Caco-2 (cell line): ENCODE measurements around the gene HDGFL1. TPM values are rescaled to one million over a fixed set of nuclear protein-coding genes. Genes with fewer than 3 reads are reported as not detected.

Source experiments
- BruUV-seq: library from RNA; stranded (reverse); fragments of 400-500 nt; replicated peaks from 2 replicates; lab custom pipeline; 2021; lab: Mats Ljungman, UMichigan
- CTCF ChIA-PET: fragments of 300-600 bp; sonication (Branson Sonifier 250); formaldehyde crosslinking; loops from one replicate; lab custom pipeline; 2022; ENCODE audit warnings: antibody characterized with exemption; lab: Charles Lee
- POLR2A ChIA-PET: fragments of 300-600 bp; sonication (Branson Sonifier 250); formaldehyde crosslinking; loops from one replicate; lab custom pipeline; 2022; ENCODE audit warnings: antibody characterized with exemption; lab: Charles Lee
- DNase-seq, 2 experiments: peaks; one replicate each; pipeline versions ENCODE4 v3.0.0 to v3.0.0-alpha.2; 2020 to 2022
- H3K27me3 ChIP-seq: replicated peaks from 2 replicates; pipeline ENCODE4 v1.6.0; 2011; ENCODE audit warnings: low read length; ENCODE audit not compliant: control insufficient read depth, insufficient read depth
- H3K36me3 ChIP-seq: 2 replicates; pipeline ENCODE4 v1.5.1; 2011; ENCODE audit warnings: low read length; ENCODE audit not compliant: control insufficient read depth, insufficient read depth
- H3K4me1 ChIP-seq: fragments of 250-450 bp; sonication (Bioruptor Pico); 2 replicates; pipeline ENCODE4 v1.5.1; 2020; ENCODE audit warnings: mild to moderate bottlenecking
- H3K4me3 ChIP-seq: 2 replicates; pipeline ENCODE4 v1.5.1; 2011; ENCODE audit warnings: low read depth, mild to moderate bottlenecking, control low read depth, low read length
- H3K9me3 ChIP-seq: fragments of 250-450 bp; sonication (Bioruptor Pico); 2 replicates; pipeline ENCODE4 v1.5.1; 2020; ENCODE audit warnings: mild to moderate bottlenecking, moderate library complexity
- H3K27ac Mint-ChIP-seq: one replicate; pipeline ENCODE4 v1.8.0; 2022; ENCODE audit warnings: mixed read lengths; ENCODE audit not compliant: unreplicated experiment
- H3K27me3 Mint-ChIP-seq: one replicate; pipeline ENCODE4 v1.8.0; 2022; ENCODE audit warnings: mixed read lengths; ENCODE audit not compliant: insufficient read depth, unreplicated experiment
- H3K36me3 Mint-ChIP-seq: one replicate; pipeline ENCODE4 v1.8.0; 2022; ENCODE audit warnings: mild to moderate bottlenecking, mixed read lengths; ENCODE audit not compliant: insufficient read depth, unreplicated experiment
- H3K4me1 Mint-ChIP-seq: one replicate; pipeline ENCODE4 v1.8.0; 2022; ENCODE audit warnings: low read depth, mixed read lengths; ENCODE audit not compliant: unreplicated experiment
- H3K4me3 Mint-ChIP-seq: one replicate; pipeline ENCODE4 v1.8.0; 2022; ENCODE audit warnings: mild to moderate bottlenecking, moderate library complexity, mixed read lengths; ENCODE audit not compliant: unreplicated experiment
- H3K9me3 Mint-ChIP-seq: one replicate; pipeline ENCODE4 v1.8.0; 2022; ENCODE audit warnings: mixed read lengths; ENCODE audit not compliant: unreplicated experiment
- intact Hi-C: fragments of 100-400 bp; cut with micrococcal nuclease; formaldehyde crosslinking; loops from one replicate; pipeline ENCODE4 v1.10.0; 2022; ENCODE audit not compliant: unreplicated experiment
- total RNA-seq: library from RNA; stranded (reverse); gene quantifications from 2 replicates; pipeline ENCODE4 v1.2.3, GENCODE V29; 2022
- TF ChIP-seq, protein P1 (sequence below), 2 experiments: fragments of 200-600 bp in 1 of 2; IDR thresholded peaks; 1 replicate in 1 of 2; 2 replicates in 1 of 2; pipeline versions ENCODE4 v1.5.1 to v1.8.0; 2011 to 2022; ENCODE audit warnings: antibody characterized with exemption in 1 of 2, control low read depth in 1 of 2, inconsistent platforms in 1 of 2, low read depth in 1 of 2, low read length in 1 of 2, mild to moderate bottlenecking in 1 of 2, moderate library complexity in 1 of 2; ENCODE audit not compliant: insufficient read depth in 1 of 2, severe bottlenecking in 1 of 2, unreplicated experiment in 1 of 2

Gene HDGFL1
- total RNA-seq, 1 experiment from 2014 or later, result not detected

DNA sequence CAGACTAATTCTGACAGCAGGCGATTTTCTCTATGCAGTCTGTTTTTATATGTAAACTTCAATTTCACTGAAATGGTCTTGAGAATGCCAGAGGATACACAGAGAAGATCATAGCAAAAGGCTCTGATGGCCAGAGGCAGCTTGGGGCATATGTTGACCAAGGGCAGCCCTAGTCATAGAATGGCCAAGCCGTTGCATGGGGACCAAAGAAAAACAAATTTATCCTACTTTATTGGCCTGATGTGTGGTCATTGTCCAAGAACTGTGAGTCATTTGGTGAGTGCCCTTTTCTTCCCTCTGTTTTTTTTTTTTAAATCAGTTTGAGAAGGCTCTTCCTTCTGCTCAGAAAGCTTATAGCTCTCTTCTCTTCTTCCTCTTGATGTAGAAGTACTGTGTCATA is 5.8 kb downstream of the HDGFL1 start:
- intact Hi-C loops, result no loop called here
- CTCF ChIA-PET, result no interaction called here
- POLR2A ChIA-PET, result no interaction called here
- no peaks in the 10 kb centered on the region for H3K27me3 Mint-ChIP-seq
- no peaks in the 10 kb centered on the region for H3K27me3 ChIP-seq
- TF ChIP-seq, protein P1, sequence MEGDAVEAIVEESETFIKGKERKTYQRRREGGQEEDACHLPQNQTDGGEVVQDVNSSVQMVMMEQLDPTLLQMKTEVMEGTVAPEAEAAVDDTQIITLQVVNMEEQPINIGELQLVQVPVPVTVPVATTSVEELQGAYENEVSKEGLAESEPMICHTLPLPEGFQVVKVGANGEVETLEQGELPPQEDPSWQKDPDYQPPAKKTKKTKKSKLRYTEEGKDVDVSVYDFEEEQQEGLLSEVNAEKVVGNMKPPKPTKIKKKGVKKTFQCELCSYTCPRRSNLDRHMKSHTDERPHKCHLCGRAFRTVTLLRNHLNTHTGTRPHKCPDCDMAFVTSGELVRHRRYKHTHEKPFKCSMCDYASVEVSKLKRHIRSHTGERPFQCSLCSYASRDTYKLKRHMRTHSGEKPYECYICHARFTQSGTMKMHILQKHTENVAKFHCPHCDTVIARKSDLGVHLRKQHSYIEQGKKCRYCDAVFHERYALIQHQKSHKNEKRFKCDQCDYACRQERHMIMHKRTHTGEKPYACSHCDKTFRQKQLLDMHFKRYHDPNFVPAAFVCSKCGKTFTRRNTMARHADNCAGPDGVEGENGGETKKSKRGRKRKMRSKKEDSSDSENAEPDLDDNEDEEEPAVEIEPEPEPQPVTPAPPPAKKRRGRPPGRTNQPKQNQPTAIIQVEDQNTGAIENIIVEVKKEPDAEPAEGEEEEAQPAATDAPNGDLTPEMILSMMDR (IDR thresholded peaks at IDR 0.05; ENCODE audit: insufficient read depth in 1 of 2, low read depth in 1 of 2, low read length in 1 of 2, severe bottlenecking in 1 of 2, unreplicated experiment in 1 of 2), result no peak
- H3K4me1 Mint-ChIP-seq, result no peaks in the 10 kb centered on the region
- no peak overlapping the region for H3K4me3 Mint-ChIP-seq
- no peaks in the 10 kb centered on the region for H3K36me3 ChIP-seq
- H3K27ac Mint-ChIP-seq, result no peak overlapping the region
- no peaks in the 10 kb centered on the region for H3K9me3 Mint-ChIP-seq
- H3K4me1 ChIP-seq, result no peaks in the 10 kb centered on the region
- DNase-seq, result no peak
- H3K36me3 Mint-ChIP-seq, result no peaks in the 10 kb centered on the region
- BruUV-seq, result no TSS peak
- no peaks in the 10 kb centered on the region for H3K9me3 ChIP-seq
- no peak overlapping the region for H3K4me3 ChIP-seq

DNA sequence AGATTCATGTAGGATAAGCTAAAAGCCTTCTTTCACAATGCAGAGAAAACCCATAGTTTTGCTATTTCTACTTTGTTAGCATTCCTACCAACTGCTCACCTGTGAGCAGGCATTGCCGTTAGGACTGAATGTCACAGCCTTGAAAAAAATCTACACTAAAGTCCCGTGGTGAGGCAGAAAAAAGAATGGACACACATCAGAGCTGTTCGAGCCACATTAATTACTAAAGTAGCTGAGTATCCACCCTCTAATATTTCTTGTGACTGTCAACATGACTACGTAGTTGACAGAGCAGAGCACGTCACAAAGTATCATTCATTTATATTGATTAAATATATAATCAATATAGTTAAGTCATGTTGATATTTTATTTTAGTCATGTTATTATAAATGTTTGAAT is 10.1 kb downstream of the HDGFL1 start:
- Histone ChIP-seq H3K9me3 (no peaks in the 10 kb centered on the region), H3K4me1 (no peaks in the 10 kb centered on the region), H3K27me3 (no peaks in the 10 kb centered on the region), H3K36me3 (no peaks in the 10 kb centered on the region), H3K4me3 (no peak overlapping the region)
- no peaks in the 10 kb centered on the region for H3K4me1 Mint-ChIP-seq
- ChIA-PET POLR2A (no interaction called here), CTCF (no interaction called here)
- TF ChIP-seq, protein P1 (IDR thresholded peaks at IDR 0.05; ENCODE audit: insufficient read depth in 1 of 2, low read depth in 1 of 2, low read length in 1 of 2, severe bottlenecking in 1 of 2, unreplicated experiment in 1 of 2), result no peak
- H3K4me3 Mint-ChIP-seq, result no peak overlapping the region
- H3K27ac Mint-ChIP-seq, result no peak overlapping the region
- intact Hi-C loops, result no loop called here
- BruUV-seq, result no TSS peak
- no peaks in the 10 kb centered on the region for H3K9me3 Mint-ChIP-seq
- DNase-seq, result no peak
- no peaks in the 10 kb centered on the region for H3K27me3 Mint-ChIP-seq
- no peaks in the 10 kb centered on the region for H3K36me3 Mint-ChIP-seq

DNA sequence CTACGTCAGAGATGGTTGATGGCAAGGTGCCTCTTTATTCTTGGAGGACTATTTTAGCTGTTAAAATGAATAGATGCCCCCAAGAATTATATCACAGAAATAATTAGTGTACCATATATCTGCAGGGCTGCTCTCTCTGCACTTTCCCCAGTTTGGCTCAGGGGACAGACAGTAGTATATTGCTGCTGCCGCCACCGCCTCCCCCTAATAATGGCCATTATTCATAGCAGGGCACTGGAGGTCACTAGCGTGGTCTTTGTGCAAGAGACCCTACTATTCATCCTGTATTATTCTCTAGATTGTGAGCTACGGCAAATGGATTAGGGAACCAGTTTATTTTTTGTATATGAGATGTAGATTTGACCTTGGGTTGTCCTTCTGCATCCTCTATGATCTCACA is 11.0 kb downstream of the HDGFL1 start:
- Histone ChIP-seq H3K36me3 (no peaks in the 10 kb centered on the region), H3K4me3 (no peak overlapping the region), H3K4me1 (no peaks in the 10 kb centered on the region), H3K27me3 (no peaks in the 10 kb centered on the region), H3K9me3 (no peaks in the 10 kb centered on the region)
- CTCF ChIA-PET, result no interaction called here
- POLR2A ChIA-PET, result no interaction called here
- H3K4me1 Mint-ChIP-seq, result no peaks in the 10 kb centered on the region
- TF ChIP-seq, protein P1 (IDR thresholded peaks at IDR 0.05; ENCODE audit: insufficient read depth in 1 of 2, low read depth in 1 of 2, low read length in 1 of 2, severe bottlenecking in 1 of 2, unreplicated experiment in 1 of 2), result no peak
- no peak overlapping the region for H3K27ac Mint-ChIP-seq
- H3K4me3 Mint-ChIP-seq, result no peak overlapping the region
- no TSS peak for BruUV-seq
- no peaks in the 10 kb centered on the region for H3K27me3 Mint-ChIP-seq
- no peak for DNase-seq
- no peaks in the 10 kb centered on the region for H3K9me3 Mint-ChIP-seq
- intact Hi-C loops, result no loop called here
- no peaks in the 10 kb centered on the region for H3K36me3 Mint-ChIP-seq
